Measurements from ENCODE around the gene CDHR3.

CDHR3 gene

DNA sequence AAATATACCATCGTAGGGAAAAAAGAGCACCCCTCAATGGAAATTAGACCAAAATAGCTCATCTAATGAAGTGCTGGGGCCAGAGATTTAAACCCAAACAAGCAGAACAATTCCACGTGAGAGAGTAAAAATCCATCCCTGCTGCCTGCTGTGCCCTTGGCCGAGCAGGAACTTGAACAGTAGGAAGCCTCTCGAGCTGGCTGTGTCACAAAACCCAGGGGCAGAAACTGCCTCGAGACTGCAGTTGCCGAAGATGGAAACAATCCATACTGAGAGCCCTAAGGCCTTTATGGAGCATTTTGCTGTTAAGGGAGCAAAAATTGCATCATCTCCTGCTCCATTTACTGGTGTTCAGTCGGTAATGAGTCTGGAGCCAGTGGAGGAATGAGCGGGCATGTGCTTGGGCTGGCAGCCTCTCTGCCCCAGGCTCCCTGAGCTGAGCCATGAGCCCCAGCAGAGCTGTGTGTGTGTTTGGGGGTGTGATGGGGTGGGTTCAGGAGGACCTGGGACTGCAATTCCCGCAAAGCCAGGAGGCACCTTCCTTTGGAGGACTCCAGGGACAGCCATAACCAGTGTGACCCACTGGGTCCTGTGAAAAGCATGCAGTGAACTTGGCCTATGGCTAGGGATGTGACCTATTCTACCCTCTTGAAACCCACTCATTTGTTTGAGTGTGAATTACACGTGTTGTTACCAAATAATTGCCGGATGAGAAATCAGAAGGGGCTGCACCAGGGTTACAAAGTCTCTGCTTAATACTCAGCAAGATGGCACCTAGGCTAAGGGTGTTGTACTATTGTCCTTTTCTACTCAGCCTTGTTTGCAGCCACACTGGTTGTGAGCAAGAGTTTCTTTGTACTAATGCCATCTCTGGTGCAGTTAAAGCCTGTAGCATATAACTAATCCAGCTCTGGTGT, 58.3 kb downstream of the CDHR3 start:
- Histone ChIP-seq H3K4me1 (ENCODE audit: control insufficient read depth, insufficient read depth, low read length) (no peaks in the 10 kb centered on the region), H3K27me3 (ENCODE audit: control insufficient read depth, insufficient read depth, low read length) (no peaks in the 10 kb centered on the region), H3K9me3 (ENCODE audit: control insufficient read depth, low read length) (no peaks in the 10 kb centered on the region), H3K4me3 (ENCODE audit: low read length) (no peak overlapping the region), H3K36me3 (ENCODE audit: control insufficient read depth, insufficient read depth, low read length) (no peaks in the 10 kb centered on the region), H3K9ac (ENCODE audit: low read length) (no peak overlapping the region)

- Histone ChIP-seq H3K9me3 (ENCODE audit: control insufficient read depth, low read length) (no peaks in the 10 kb centered on the region), H3K4me3 (ENCODE audit: low read length) (no peak overlapping the region), H3K4me1 (ENCODE audit: control insufficient read depth, insufficient read depth, low read length) (no peaks in the 10 kb centered on the region), H3K36me3 (ENCODE audit: control insufficient read depth, insufficient read depth, low read length) (no peaks in the 10 kb centered on the region), H3K9ac (ENCODE audit: low read length) (no peak overlapping the region), H3K27me3 (ENCODE audit: control insufficient read depth, insufficient read depth, low read length) (no peaks in the 10 kb centered on the region)
Measured at GRCh38 chr7:106022193-106022821, 59.2 kb downstream of the CDHR3 start.

DNA sequence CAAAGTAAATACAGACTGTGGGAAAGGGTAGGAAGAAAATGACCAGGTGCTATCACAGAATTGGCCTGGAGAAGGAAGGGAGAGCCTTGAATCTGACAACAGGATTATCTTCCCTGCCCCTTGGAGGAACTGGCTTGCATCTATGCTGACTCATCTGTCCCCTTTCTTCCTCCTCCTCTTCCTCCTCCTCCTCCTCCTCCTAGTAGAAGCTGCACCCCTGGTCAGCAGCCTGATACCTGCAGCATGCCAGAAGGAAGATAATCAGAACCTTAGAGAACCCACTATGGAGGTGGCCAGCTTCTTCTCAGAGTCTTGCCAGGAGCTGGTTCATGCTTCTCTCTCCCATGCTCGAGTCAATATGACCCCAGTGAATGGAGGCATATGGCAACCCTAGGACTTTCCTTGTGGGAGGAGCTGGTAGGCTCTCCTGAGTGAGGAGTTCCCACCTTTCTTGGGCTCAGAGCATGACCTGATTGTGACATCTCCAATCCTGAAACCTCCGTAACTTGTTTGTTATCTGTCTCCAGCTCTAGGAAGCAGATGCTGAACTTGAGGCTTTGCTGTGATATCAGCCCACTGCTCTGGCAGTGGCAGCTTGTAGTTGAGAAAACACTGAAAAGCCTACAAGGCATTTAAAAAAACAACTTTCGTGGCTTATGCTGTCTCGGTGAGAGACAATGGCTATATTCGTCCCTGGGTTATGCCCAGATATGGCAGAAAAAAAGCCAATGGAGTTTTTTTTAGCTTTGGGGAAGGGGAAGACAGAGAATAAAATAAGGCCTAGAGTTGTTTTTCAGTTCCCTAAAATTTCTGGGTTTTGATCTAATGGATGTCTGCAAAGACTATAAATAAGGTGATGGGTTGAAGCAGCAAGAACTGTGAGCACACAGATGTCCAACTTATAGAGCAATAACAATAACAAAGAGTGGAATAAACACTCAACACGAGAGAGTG, 60.6 kb downstream of the CDHR3 start:
- Histone ChIP-seq H3K4me3 (ENCODE audit: low read length) (no peak overlapping the region), H3K9ac (ENCODE audit: low read length) (no peak overlapping the region), H3K4me1 (ENCODE audit: control insufficient read depth, insufficient read depth, low read length) (no peaks in the 10 kb centered on the region), H3K9me3 (ENCODE audit: control insufficient read depth, low read length) (no peaks in the 10 kb centered on the region), H3K36me3 (ENCODE audit: control insufficient read depth, insufficient read depth, low read length) (no peaks in the 10 kb centered on the region), H3K27me3 (ENCODE audit: control insufficient read depth, insufficient read depth, low read length) (no peaks in the 10 kb centered on the region)

DNA sequence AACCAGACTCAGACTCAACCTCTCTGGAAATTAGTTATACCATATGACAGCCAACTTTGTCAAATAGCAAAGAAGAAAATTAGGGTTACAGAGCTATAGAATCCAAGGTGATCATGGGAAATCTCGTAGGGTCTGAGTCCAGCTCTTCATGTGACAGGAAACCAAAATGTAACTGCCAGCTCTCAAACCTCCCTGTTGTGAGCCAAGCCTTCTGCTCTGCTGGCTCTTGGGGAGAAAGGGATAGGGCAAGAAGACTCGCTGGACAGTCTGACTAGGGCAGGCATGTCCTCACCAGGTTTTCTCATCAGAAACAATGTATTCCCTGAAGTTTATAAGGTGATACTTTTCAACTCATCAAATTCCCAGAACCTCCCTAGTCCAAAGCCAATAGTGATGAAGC, 63.0 kb downstream of the CDHR3 start:
- H3K4me3 ChIP-seq (ENCODE audit: low read length): no peak overlapping the region
- no peaks in the 10 kb centered on the region for H3K36me3 ChIP-seq (ENCODE audit: control insufficient read depth, insufficient read depth, low read length)
- H3K9ac ChIP-seq (ENCODE audit: low read length): no peak overlapping the region
- H3K27me3 ChIP-seq (ENCODE audit: control insufficient read depth, insufficient read depth, low read length): no peaks in the 10 kb centered on the region
- H3K9me3 ChIP-seq (ENCODE audit: control insufficient read depth, low read length): no peaks in the 10 kb centered on the region
- H3K4me1 ChIP-seq (ENCODE audit: control insufficient read depth, insufficient read depth, low read length): no peaks in the 10 kb centered on the region

DNA sequence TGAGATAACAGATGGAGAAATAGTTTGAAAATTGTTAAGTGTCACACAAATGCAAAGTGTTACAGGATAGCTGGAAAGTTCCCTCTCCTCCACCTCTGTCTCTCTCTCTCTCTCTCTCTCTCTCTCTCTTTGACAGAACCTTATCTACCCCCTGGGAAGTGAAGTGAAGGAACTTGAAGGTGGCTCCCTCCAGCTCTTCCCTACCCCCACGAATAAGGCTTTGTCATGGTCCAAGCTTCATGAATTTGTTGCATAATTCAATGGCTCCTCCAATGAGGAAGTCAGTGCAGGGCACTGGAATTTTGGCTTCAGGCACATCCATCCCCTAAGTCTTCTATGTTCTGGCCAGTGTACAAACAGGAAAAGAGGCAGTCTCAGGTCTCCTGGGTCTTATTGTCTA, 66.4 kb downstream of the CDHR3 start:
- Histone ChIP-seq H3K9ac (ENCODE audit: low read length) (no peak overlapping the region), H3K4me3 (ENCODE audit: low read length) (no peak overlapping the region), H3K36me3 (ENCODE audit: control insufficient read depth, insufficient read depth, low read length) (no peaks in the 10 kb centered on the region), H3K27me3 (ENCODE audit: control insufficient read depth, insufficient read depth, low read length) (no peaks in the 10 kb centered on the region), H3K9me3 (ENCODE audit: control insufficient read depth, low read length) (no peaks in the 10 kb centered on the region), H3K4me1 (ENCODE audit: control insufficient read depth, insufficient read depth, low read length) (peaks cover 6% of the 10 kb centered on the region)

- H3K36me3 ChIP-seq (ENCODE audit: control insufficient read depth, insufficient read depth, low read length): no peaks in the 10 kb centered on the region
- H3K4me1 ChIP-seq (ENCODE audit: control insufficient read depth, insufficient read depth, low read length): peaks cover 6% of the 10 kb centered on the region
- H3K9ac ChIP-seq (ENCODE audit: low read length): no peak overlapping the region
- no peaks in the 10 kb centered on the region for H3K9me3 ChIP-seq (ENCODE audit: control insufficient read depth, low read length)
- H3K27me3 ChIP-seq (ENCODE audit: control insufficient read depth, insufficient read depth, low read length): no peaks in the 10 kb centered on the region
- no peak overlapping the region for H3K4me3 ChIP-seq (ENCODE audit: low read length)
Measured at GRCh38 chr7:106029941-106030340, 66.9 kb downstream of the CDHR3 start.

DNA sequence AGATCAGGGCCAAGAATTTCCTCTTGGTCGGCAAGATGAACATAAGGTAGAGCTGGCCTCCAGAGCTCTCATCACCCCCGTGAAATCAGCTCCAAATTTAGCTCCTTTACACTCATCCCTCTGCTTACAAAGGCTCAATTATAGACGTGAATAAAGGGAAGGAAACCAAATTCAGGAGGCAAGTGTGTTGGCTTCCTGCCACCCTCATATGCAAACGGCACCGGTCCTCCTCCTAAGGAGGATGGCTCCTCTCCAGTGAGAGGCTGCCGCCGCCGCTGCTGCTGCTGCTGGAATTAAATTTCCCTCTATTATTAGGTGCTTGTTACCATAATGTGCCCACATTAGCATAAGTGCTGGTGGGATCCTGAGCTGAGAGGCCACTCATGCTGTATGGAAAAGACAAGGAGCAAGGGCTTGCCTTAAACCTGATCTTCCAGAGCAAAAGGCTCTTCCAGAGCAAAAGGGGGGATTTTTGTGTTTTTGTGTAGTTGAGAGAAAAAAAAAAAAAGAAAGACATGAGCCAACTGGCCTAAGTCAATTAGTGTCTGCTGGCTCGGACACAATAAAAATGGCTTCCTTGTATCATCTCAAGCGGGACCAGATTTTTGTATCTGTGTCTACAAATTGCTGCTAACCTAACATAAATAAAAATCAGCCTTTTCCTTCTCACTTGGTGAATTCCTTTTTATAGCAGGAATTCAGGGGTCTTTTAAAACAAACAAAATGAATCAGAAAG, 68.4 kb downstream of the CDHR3 start:
- H3K36me3 ChIP-seq (ENCODE audit: control insufficient read depth, insufficient read depth, low read length): no peaks in the 10 kb centered on the region
- H3K4me1 ChIP-seq (ENCODE audit: control insufficient read depth, insufficient read depth, low read length): peaks cover 6% of the 10 kb centered on the region
- no peaks in the 10 kb centered on the region for H3K9me3 ChIP-seq (ENCODE audit: control insufficient read depth, low read length)
- no peak overlapping the region for H3K9ac ChIP-seq (ENCODE audit: low read length)
- H3K27me3 ChIP-seq (ENCODE audit: control insufficient read depth, insufficient read depth, low read length): no peaks in the 10 kb centered on the region
- H3K4me3 ChIP-seq (ENCODE audit: low read length): no peak overlapping the region

- Histone ChIP-seq H3K36me3 (ENCODE audit: control insufficient read depth, insufficient read depth, low read length) (no peaks in the 10 kb centered on the region), H3K4me3 (ENCODE audit: low read length) (no peak overlapping the region), H3K9me3 (ENCODE audit: control insufficient read depth, low read length) (no peaks in the 10 kb centered on the region), H3K9ac (ENCODE audit: low read length) (no peak overlapping the region), H3K4me1 (ENCODE audit: control insufficient read depth, insufficient read depth, low read length) (peaks cover 11% of the 10 kb centered on the region), H3K27me3 (ENCODE audit: control insufficient read depth, insufficient read depth, low read length) (no peaks in the 10 kb centered on the region)
Measured at GRCh38 chr7:106032295-106032694, 69.2 kb downstream of the CDHR3 start.

DNA sequence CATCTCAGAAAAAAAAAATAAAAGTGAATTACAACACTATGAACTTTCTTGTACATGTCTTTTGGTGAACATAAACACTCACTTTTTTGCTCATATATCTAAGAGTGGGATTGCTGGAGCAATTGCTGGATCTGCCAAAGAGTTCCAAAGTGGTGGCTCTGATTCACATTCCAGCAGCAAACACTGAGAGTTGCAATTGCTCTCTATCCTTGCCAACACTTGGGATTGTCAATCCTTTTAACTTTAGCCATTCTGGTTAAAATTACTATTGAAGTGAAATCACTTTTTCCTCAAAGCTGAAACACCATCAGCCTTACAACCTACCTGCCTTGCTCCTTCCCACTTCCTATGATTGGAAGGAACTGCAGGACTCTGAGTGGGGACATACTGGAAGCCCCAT, 70.7 kb downstream of the CDHR3 start:
- Histone ChIP-seq H3K36me3 (ENCODE audit: control insufficient read depth, insufficient read depth, low read length) (no peaks in the 10 kb centered on the region), H3K27me3 (ENCODE audit: control insufficient read depth, insufficient read depth, low read length) (no peaks in the 10 kb centered on the region), H3K4me1 (ENCODE audit: control insufficient read depth, insufficient read depth, low read length) (peaks cover 12% of the 10 kb centered on the region), H3K9ac (ENCODE audit: low read length) (no peak overlapping the region), H3K4me3 (ENCODE audit: low read length) (no peak overlapping the region), H3K9me3 (ENCODE audit: control insufficient read depth, low read length) (no peaks in the 10 kb centered on the region)

DNA sequence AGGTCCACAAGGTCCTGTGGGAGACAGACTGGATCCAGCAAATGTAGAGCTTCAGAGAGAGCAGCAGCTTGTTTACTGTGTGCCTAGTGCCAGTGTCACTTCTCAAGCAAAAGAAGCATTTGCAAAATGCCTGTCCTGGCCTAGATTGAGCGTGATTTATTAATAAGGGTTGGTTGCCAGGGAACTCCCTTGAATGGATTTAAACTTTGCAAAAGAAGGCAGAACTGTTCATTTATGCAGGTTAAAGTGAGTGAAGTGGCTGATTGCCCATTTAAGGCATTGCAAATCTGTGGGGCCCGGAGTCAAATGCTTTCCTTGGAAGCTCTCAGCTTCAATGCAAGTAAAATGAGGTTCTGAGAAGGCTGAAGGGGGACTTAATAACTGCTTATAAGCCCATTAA, 71.3 kb downstream of the CDHR3 start:
- H3K4me3 ChIP-seq (ENCODE audit: low read length): no peak overlapping the region
- H3K27me3 ChIP-seq (ENCODE audit: control insufficient read depth, insufficient read depth, low read length): no peaks in the 10 kb centered on the region
- H3K9me3 ChIP-seq (ENCODE audit: control insufficient read depth, low read length): no peaks in the 10 kb centered on the region
- H3K36me3 ChIP-seq (ENCODE audit: control insufficient read depth, insufficient read depth, low read length): no peaks in the 10 kb centered on the region
- H3K4me1 ChIP-seq (ENCODE audit: control insufficient read depth, insufficient read depth, low read length): peaks cover 12% of the 10 kb centered on the region
- H3K9ac ChIP-seq (ENCODE audit: low read length): no peak overlapping the region

GRCh38 chr7:106035568-106035967, 72.5 kb downstream of the CDHR3 start:
- Histone ChIP-seq H3K9me3 (ENCODE audit: control insufficient read depth, low read length) (no peaks in the 10 kb centered on the region), H3K4me3 (ENCODE audit: low read length) (no peak overlapping the region), H3K9ac (ENCODE audit: low read length) (no peak overlapping the region), H3K27me3 (ENCODE audit: control insufficient read depth, insufficient read depth, low read length) (no peaks in the 10 kb centered on the region), H3K4me1 (ENCODE audit: control insufficient read depth, insufficient read depth, low read length) (peaks cover 19% of the 10 kb centered on the region), H3K36me3 (ENCODE audit: control insufficient read depth, insufficient read depth, low read length) (no peaks in the 10 kb centered on the region)

All from mucosa of stomach (tissue), 1 donor.